Skeletal muscle tissue (tissue), 4 donors: ENCODE data around the gene MSI2. TPM values are rescaled to one million over a fixed set of nuclear protein-coding genes. Genes with fewer than 3 reads are reported as not detected.

Source experiments
- H3K27ac ChIP-seq: one replicate; pipeline ENCODE4 v1.7.0; 2013; ENCODE audit warnings: mild to moderate bottlenecking, low read depth, low read length, inconsistent platforms
- H3K27me3 ChIP-seq, 3 donors: one replicate each; pipeline ENCODE4 v1.7.0; 2013; ENCODE audit warnings: low read length in 3 of 3; ENCODE audit not compliant: control insufficient read depth in 3 of 3, insufficient read depth in 3 of 3
- H3K36me3 ChIP-seq, 3 donors: one replicate each; pipeline ENCODE4 v1.7.0; 2013; ENCODE audit warnings: low read length in 3 of 3; ENCODE audit not compliant: control insufficient read depth in 3 of 3, insufficient read depth in 3 of 3
- H3K4me1 ChIP-seq, 3 donors: one replicate each; pipeline ENCODE4 v1.7.0; 2013; ENCODE audit warnings: low read length in 3 of 3, mild to moderate bottlenecking in 3 of 3; ENCODE audit not compliant: control insufficient read depth in 3 of 3, insufficient read depth in 3 of 3
- H3K4me3 ChIP-seq, 3 donors: one replicate each; pipeline ENCODE4 v1.7.0; 2013; ENCODE audit warnings: low read length in 3 of 3
- H3K9ac ChIP-seq, 3 donors: one replicate each; pipeline ENCODE4 v1.7.0; 2013; ENCODE audit warnings: low read length in 3 of 3, mild to moderate bottlenecking in 3 of 3, moderate library complexity in 2 of 3, low read depth in 1 of 3
- H3K9me3 ChIP-seq, 3 donors: one replicate each; pipeline ENCODE4 v1.7.0; 2013; ENCODE audit warnings: low read length in 3 of 3; ENCODE audit not compliant: control insufficient read depth in 3 of 3
- total RNA-seq: library from RNA; depleted of rRNA; stranded (reverse); fragments of >200 nt; gene quantifications from one replicate; pipeline ENCODE4 v1.2.3, GENCODE V29; 2014
- donor health status: Osteomylitis.

The MSI2 gene
- total RNA-seq, 1 donor from 2014 or later, result 20.4 TPM

DNA sequence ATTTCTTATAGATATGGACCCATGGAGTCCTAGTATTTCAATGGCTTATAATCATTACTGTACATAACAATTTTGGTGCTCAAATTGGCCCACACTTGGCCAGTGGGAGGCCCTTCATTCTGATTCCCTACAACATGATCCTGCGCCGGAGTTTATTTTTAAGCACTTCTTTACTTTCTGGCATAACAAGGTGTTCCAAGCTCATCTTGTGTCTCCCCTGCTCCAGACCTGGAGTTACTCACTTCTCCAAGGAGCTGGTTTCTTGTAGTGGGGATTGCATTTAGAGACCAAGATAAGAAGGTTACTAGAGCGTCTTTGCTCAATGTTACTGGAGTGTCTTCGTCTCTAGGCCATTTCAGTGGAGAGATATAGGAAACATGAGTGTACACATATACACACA, 87.9 kb downstream of the MSI2 start:
- Histone ChIP-seq H3K4me1 (peaks cover 19 to 58% (median 33%) of the 10 kb centered on the region in 3 donors), H3K27me3 (no peaks in the 10 kb centered on the region), H3K4me3 (peak overlapping the region in 1 of 3 donors; percentile 27), H3K36me3 (peaks cover 6 to 9% (median 7%) of the 10 kb centered on the region in 3 donors), H3K27ac (no peak overlapping the region), H3K9me3 (no peaks in the 10 kb centered on the region), H3K9ac (no peak overlapping the region)

DNA sequence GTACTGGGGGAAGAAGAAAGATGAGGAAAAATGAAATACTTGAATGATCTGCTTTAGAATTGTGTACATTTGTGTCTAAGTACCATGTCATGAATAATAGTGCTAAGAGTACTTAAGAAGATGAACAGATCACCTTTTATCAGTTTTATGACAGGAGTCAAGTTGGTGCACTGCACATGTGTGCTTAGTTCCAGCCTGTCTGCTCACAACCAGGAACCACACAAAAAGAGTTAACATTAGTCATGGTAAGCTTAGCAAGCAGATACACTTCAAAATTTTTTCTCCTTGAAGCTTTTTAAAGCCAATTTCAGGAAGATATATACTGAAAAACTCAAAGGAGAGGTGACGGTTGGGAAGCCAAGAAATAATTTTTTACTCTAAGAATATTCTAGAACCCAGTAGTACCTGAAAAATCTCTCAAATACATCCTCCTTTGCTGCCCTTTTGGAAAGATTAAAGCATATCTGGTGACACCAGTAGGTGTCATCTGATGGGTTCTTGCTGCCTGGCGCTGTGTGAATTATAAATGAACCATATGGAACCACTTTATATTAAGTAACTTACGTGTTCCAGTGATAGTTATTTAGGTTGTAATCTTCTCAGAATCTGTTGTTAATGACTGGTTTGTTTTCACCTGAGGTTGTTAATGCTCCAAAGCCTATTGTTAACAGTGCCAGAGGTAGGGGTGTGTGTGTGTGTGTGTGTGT, 93.4 kb downstream of the MSI2 start:
- Histone ChIP-seq H3K27ac (no peak overlapping the region), H3K4me3 (no peak overlapping the region), H3K9ac (no peak overlapping the region), H3K36me3 (peaks cover 6 to 9% (median 9%) of the 10 kb centered on the region in 3 donors), H3K9me3 (no peaks in the 10 kb centered on the region), H3K4me1 (peaks cover 5 to 45% (median 17%) of the 10 kb centered on the region in 3 donors), H3K27me3 (no peaks in the 10 kb centered on the region)

DNA sequence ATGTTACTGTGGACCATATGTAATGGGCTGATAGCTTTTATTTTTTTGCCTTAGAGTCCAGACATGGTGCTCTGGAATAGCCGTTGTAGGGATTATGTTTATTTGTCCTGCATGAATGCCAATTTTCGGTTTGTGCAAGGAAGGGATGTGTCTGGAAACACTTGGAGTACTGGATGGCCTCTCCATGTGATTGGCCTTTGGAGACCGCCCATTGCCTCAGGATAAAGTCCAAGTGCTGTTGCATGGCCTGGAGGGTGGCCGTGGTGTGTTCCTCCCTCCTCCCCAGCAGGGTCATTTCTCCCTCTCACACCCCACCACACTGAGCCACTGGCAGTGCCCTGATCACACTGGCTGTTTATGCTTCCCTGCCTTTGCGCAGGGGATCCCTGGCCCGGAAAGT, 93.9 kb downstream of the MSI2 start:
- Histone ChIP-seq H3K27ac (no peak overlapping the region), H3K4me3 (no peak overlapping the region), H3K36me3 (peaks cover 6 to 9% (median 9%) of the 10 kb centered on the region in 3 donors), H3K4me1 (peaks cover 5 to 47% (median 23%) of the 10 kb centered on the region in 3 donors), H3K9ac (no peak overlapping the region), H3K9me3 (no peaks in the 10 kb centered on the region), H3K27me3 (no peaks in the 10 kb centered on the region)

DNA sequence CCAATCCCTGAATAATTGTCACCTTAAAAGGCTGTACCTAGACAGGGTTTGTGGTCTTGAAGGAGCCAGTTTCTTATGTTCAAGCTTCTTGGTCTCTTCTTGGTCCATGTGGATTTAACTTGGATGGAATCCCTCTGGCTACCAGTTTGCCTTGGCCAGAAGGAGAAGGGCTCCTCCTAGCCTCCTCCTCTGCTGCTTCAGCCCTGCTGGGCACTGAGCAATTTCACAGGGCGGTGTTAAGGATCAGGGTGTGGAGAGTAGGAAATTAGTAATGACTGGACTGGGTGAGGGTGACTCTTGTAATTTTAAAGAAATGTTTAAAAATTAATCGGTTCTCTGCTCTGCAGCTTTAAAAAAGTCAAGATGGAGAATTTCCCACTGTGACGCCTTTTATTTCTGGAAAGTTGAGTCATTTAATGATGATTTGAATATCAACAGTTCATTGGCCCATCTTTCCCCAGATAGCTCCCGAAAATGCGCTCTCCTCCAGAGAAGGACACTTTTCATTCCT, 96.4 kb downstream of the MSI2 start:
- Histone ChIP-seq H3K9me3 (no peaks in the 10 kb centered on the region), H3K4me1 (peaks cover 18 to 64% (median 41%) of the 10 kb centered on the region in 3 donors), H3K36me3 (peaks cover 5 to 9% (median 6%) of the 10 kb centered on the region in 3 donors), H3K4me3 (peak overlapping the region in 1 of 3 donors; percentile 14), H3K9ac (no peak overlapping the region), H3K27ac (no peak overlapping the region), H3K27me3 (no peaks in the 10 kb centered on the region)

DNA sequence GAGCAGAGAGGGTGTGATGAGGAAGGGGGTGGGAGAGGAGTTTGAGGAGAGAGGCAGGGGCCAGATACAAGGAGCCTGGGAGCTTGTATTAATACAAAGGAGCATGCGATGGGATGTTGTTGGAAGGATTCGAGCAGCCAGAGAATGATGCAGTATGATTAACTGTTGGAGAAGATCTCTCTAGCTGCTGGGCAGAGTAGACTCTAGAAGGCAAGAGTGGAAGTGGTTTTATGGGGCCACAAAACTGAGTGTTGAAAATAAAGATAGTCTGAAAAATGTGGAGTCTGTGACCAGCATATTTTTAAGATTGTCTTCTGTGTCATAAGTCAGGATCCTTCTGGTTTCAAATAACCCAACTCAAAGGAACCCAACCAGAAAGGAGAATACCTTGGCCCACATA, 98.3 kb downstream of the MSI2 start:
- Histone ChIP-seq H3K36me3 (peaks cover 0 to 2% (median 0%) of the 10 kb centered on the region in 3 donors), H3K27ac (no peak overlapping the region), H3K9ac (no peak overlapping the region), H3K27me3 (no peaks in the 10 kb centered on the region), H3K4me3 (peak overlapping the region in 1 of 3 donors; percentile 38), H3K9me3 (no peaks in the 10 kb centered on the region), H3K4me1 (peaks cover 29 to 67% (median 52%) of the 10 kb centered on the region in 3 donors)

DNA sequence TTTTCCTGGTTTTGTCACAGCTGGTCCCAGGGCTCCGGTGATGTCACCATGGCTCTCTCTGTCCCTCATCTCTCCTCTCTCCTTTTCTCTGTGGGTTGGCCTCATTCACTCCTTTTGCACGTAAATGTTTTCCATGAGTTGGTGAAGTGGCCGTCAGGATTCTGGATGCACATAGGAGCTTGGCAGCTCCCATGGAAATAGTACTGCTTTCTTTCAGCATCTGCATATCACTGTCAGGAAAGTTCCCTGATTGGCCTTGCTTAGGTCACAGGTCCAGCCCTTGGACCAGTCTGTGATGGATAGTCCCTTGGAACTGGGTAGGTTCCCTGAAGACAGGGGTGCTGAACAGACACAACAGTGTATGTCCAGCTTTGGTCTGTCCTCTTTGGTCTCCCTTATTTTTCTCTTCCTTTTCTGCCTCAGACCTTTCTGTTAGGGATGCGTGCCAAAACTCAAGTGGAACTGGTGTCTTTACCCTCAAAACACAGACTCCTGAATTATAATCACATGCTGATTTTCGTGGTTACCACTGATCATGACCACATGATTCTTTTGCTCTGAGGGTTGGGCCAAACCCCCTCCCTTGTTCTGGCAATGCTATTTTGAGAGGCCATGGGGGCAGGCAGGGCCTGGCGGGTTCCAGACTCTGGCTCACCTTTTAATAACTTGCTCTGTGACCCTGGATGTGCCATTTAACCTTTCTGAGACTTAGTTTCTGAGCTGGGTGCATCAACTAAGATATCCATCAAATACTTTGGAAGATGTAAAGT, 99.0 kb downstream of the MSI2 start:
- Histone ChIP-seq H3K36me3 (peaks cover 0 to 2% (median 0%) of the 10 kb centered on the region in 3 donors), H3K27ac (peak overlapping the region; percentile 16), H3K4me3 (peak overlapping the region in 1 of 3 donors; percentile 38), H3K9me3 (no peaks in the 10 kb centered on the region), H3K9ac (no peak overlapping the region), H3K27me3 (no peaks in the 10 kb centered on the region), H3K4me1 (peaks cover 35 to 68% (median 54%) of the 10 kb centered on the region in 3 donors)

DNA sequence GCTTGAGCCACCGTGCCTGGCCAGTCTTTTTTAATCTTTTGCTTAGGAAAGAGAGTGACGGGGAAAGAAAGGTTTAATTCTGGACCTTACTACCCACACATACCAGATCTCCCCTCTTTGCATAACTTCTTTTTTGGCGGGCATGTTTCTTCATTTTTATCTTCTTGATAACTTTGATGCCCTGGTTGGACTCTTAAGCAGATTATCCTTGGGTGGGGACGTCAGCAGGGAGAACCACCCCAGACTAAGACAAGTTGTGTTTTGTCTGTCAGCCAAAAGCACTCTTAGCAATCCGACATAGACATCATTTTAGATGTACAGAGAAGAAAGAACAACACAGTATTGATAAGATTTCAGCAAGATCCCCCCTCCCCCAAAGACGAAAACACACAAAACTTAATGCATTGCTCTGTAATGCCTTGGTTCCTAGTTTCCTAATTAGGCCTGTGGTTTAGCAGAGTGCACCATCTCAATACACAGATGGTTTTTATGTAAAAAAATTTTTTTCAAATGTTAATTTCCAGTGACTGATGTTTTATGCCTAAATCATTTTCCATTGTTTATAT, 99.9 kb downstream of the MSI2 start:
- Histone ChIP-seq H3K4me3 (no peak overlapping the region), H3K9ac (peak overlapping the region in 2 of 3 donors; percentile 73 to 85), H3K36me3 (peaks cover 0 to 2% (median 0%) of the 10 kb centered on the region in 3 donors), H3K27ac (peak overlapping the region; percentile 86), H3K4me1 (peaks cover 42 to 71% (median 53%) of the 10 kb centered on the region in 3 donors), H3K27me3 (no peaks in the 10 kb centered on the region), H3K9me3 (no peaks in the 10 kb centered on the region)

DNA sequence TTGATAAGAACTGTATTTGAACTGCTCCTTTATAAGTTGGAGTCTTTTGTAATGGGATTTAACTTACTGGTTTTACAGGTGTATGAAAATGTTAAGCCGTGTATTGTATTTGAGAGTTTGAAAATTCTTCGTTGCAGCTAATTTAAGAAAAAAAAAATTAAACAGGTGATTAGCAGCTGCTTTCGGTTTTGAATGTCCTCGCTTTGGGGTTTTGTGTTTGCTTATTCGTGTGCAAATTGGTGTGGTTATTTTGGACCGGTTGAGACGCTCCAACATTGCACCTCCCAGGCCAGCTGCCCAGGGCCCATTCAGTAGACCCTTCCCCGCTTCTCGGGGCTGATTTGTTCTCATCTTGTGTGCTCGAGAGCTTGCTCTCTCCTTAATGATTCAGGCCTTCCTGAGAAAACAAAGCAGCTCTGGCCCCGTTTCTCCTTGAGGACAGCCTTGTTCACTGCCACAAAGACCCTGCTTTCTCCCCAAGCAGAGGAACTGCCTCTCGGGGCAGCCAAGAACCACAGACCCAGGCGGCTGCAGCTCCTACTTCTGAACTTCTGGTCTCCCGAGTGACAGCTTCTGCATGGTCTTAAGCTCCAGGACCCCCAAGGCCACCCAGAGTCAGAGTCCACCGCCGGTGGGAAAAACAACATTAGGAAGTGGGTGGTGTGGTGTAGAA, 100.5 kb downstream of the MSI2 start:
- Histone ChIP-seq H3K4me1 (peaks cover 45 to 75% (median 55%) of the 10 kb centered on the region in 3 donors), H3K27ac (peak overlapping the region; percentile 86), H3K9me3 (no peaks in the 10 kb centered on the region), H3K27me3 (no peaks in the 10 kb centered on the region), H3K4me3 (peak overlapping the region in 2 of 3 donors; percentile 35 to 55), H3K36me3 (peaks cover 0 to 2% (median 0%) of the 10 kb centered on the region in 3 donors), H3K9ac (peak overlapping the region; percentile 58 to 85 (median 73))

DNA sequence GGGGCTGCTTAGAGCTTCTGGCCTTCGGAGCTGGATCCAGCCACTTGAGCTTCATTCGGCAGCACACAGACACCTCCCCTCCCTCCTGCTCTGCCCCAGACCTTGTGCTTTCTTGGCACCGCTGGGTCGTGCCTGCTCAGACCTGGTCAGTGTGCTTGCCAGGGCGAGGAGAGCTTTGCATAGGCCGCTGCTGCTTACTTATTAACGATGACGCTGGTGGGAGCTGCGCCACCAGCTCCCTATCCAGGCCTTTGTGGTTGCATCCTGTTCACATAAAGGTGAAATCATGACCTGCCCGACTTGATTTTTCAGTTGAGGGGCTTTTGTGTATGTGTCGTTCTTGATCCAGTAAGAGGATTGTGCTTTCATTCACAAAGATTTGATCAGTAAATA, 101.1 kb downstream of the MSI2 start:
- Histone ChIP-seq H3K9ac (peak overlapping the region; percentile 58 to 85 (median 73)), H3K4me1 (peaks cover 49 to 78% (median 59%) of the 10 kb centered on the region in 3 donors), H3K27ac (peak overlapping the region; percentile 86)

More for the DNA sequence above, 101.1 kb downstream of the MSI2 start:
- Histone ChIP-seq H3K27me3 (no peaks in the 10 kb centered on the region), H3K9me3 (no peaks in the 10 kb centered on the region), H3K4me3 (peak overlapping the region in 2 of 3 donors; percentile 35 to 55), H3K36me3 (peaks cover 0 to 1% (median 0%) of the 10 kb centered on the region in 3 donors)
